Measurements from ENCODE around the gene KCNG4.

KCNG4 gene

DNA sequence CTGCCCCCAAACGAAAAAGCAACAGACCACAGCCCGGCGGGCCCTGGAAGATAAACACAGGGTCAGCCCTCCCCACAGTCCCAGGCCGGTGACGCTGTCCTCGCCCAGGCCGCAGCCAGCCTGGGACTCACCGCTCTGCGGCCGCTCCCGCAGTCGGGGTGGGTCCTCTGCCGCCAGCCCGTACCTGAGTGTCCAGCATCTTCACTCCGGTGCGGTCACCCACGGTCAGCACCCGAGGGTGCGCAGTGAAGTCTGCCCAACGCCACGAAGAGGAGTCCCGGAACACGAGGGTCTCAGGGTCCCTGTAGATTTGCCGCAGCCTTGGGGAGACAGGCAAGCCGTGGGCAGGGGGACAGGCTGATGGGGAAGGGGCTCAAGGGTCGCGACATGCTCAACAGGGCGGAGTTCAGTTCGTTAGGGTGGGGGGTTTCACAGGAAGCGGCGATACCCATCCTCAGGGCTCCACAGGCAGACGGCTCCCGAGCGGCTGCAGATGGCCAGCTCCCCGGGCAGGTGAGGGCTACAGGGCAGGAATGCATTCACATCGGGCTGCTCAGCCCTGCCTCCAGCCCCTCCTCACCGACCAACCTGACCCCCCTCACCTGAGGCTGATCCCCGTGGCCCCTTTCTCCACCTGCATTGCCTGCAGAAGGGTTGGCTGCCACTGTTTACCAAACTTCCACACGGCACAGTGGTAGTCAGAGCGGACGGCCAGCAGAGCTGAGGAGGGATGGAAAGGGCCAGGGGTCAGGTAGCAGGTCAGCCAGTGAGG, 58.5 kb downstream of the KCNG4 start:
- peak in 2 of 3 donors; percentile 17 to 22 for DNase-seq

- peak in 2 of 3 donors; percentile 34 to 45 for DNase-seq
Measured at GRCh38 chr16:84180519-84181140, 59.2 kb downstream of the KCNG4 start.

DNA sequence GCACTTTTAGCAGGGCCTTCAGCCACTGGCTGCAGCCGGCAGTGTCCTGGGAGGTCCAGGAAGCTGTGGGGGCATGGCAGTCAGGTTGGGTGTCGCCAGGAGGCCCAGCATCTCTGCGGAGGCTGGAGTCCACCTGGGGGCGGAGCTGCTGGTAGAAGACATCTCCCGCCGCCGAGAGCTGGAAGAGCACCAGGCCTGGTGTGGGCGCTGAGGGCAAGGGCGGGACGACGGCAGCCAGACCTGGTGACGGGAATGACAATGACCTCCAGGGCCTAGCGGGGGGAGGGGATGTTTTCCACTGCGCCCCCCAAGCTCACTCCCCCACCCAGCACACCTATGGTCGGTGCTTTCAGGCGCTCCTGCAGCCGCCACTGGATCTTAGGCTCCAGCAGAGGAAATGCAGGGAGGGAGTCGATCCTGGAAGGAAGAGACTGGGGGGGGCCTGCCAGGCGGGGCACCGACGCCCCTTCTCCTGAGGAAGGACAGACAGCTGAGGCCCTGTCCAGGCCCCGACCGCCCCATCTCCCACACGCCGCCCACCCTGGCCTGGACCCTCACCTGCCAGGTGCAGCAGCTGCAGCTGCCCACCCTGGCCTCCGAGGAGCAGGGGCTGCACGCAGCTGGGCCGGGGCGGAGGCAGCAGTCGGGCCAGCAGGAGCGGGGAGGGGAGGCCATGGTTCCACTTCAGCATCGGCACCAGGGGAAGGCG, 60.0 kb downstream of the KCNG4 start:
- DNase-seq: peak in 2 of 3 donors; percentile 22 to 24

- peak in 1 of 3 donors; percentile 19 for DNase-seq
Measured at GRCh38 chr16:84178892-84179611, 60.8 kb downstream of the KCNG4 start.

GRCh38 chr16:84178146-84178765, 61.6 kb downstream of the KCNG4 start:
- no peak for DNase-seq

- peak; percentile 56 to 74 (median 73) for DNase-seq
Measured at GRCh38 chr16:84177741-84178073, 62.1 kb downstream of the KCNG4 start.

GRCh38 chr16:84176192-84177053, 63.4 kb downstream of the KCNG4 start:
- peak in 2 of 3 donors; percentile 31 to 47 for DNase-seq

DNA sequence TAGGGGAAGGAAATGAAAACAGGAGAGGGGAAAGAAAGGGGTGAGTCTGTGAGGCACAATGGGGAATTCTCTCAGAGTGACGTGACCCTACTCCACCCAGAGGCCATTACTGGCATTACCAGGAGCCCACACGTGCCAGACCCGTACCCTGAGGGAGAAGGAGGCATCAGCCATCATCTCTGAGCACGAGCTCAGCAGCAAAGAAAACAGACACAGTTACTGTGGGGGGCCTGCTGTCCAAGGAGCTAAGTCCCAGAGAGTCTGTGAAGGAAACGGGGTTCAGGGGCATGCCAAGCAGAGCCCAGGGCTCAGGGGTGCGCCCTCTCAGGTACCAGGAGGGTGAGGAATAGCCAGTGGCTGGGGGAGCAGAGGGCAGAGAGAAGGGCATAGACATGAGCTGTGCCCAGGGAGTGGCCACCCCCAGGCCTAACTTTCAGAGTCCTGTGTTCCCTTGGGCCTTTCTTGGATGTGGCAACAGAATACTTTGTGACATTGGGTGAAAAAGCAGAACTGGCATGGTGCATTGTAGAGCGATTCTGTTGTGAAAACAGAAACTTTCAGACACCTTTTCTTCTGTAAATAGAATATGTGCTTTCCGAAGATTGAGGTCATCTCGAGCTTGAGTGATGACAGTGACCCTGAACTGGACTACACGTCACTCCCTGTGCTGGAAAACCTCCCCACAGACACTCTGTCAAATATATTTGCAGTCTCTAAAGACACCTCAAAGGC, 64.3 kb downstream of the KCNG4 start:
- peak; percentile 93 to 99 (median 98) for DNase-seq

DNA sequence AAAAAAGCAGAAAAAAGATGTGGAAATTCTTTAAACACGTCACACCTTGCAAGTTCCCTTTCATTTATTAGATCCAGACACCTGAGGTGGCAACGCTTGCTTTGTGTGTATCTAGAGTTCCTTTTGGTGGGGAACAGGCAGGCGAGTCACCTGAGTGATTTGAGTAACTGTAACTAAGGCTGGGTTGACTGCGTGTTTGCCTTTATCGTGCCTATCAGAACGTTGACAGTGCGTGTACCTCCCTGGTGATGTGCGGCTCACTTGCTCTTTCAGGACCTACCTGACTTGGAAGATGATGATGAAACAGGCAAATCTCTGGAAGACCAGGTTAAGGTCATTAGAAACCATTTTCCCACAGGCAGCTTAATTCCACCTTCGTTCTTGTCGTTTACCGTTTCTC, 65.4 kb downstream of the KCNG4 start:
- DNase-seq: no peak

DNA sequence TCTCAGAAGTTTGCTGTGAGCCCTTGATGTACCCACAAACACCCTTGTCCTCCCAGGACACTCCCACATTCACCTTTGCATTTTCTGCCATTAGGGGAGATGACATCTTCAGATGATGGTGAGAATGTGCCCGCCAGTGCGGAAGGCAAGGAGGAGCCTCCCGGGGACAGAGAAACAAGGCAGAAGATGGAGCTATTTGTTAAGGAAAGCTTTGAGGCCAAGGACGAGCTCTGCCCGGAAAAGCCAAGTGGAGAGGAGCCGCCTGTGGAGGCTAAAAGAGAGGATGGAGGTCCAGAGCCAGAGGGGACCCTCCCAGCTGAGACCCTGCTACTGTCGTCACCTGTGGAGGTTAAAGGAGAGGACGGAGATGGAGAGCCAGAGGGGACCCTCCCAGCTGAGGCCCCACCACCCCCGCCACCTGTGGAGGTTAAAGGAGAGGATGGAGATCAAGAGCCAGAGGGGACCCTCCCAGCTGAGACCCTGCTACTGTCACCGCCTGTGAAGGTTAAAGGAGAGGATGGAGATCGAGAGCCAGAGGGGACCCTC, 70.0 kb downstream of the KCNG4 start:
- no peak for DNase-seq
